ENCODE results near the gene GFOD2.
"Not testable (repeated sequence)": the region's sequence is repeated elsewhere in the genome, so short reads cannot be mapped to it uniquely, and the experiment has no call there.

Gene GFOD2

GRCh38 chr16:67699265-67699664 lies 19.9 kb downstream of the GFOD2 start:
- DNase-seq: no peak

DNA sequence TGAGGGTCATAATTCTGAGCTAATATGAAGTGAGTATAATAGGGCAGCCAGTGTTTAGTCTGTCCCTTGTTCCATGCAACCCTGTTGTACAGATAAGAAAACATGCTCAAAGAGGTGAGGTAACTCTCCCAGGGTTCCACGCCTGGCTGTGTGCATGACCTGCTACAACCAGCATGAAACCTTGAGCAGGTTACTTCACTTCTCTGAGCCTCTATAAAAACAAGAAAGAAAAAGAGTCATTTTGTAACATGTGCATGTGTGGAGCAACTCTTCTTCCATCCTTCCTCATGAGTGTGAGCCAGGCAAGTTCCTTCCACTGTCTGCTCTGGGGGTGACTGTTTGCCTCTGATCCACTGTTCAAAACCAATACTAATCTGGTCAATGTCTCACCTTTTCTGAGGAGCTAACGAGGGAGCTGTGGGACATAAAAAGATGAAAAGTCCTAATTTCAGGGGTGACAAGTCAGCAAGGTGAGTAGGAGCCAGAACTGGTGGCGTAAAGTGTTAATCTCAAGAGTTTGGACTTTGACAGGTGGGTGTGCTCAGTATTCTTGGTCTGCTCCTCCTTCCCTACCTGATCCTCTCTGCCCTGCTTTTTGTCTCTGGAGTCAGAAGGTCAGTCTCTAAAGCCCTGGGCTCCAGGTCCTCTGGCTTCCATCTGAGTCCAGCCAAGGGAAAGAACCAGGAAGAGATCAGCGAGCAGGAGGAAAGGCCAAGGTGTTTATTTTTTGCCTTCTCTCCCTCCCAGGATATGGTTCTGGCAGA lies 21.5 kb downstream of the GFOD2 start:
- no peak for DNase-seq

DNA sequence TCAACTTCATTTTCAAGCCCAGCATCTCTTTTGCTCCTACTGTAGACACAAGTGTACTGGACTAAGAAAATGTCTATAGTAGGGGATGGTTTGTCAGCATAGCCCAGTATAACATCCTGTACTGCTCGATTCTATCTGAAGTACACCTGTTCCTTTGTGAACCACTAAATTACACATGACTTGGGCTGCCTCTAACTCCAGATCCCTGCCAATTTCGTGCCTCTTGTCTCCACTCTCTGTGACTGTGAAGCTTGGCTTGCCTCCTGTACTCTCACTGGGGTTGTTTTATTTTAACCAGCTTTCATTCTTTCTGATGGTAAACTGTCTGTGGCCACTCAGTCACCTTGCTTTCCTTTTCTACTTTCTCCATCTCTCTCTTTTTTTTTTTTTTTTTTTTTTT lies 24.5 kb downstream of the GFOD2 start:
- DNase-seq: no peak

DNA sequence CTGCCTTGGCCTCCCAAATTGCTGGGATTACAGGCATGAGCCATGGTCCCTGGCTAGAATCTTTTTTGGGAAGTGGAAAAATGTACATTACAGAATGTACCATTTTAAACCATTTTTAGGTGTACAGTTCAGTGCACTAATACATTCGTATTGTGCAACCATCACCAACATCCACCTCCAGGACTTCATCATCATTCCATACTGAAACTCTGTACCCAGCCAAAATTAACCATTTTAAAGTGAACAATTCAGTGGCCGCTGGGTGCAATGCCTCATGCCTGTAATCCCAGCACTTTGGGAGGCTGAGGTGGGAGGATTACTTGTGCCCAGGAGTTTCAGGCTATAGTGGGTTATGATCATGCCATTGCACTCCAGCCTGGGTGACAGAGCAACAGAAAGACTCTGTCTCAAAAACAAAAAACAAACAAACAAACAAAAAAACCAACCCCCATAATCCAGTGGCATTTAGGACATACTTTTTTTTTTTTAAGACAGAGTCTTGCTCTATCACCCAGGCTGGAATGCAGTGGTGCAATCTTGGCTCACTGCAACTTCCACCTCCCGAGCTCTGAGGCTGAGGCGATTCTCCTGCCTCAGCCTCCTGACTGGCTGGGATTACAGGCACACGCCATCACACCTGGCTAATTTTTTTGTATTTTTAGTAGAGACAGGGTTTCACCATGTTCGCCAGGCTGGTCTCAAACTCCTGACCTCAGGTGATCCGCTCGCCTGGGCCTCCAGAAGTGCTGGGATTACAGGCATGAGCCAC lies 25.4 kb downstream of the GFOD2 start:
- not testable (repeated sequence) for DNase-seq

DNA sequence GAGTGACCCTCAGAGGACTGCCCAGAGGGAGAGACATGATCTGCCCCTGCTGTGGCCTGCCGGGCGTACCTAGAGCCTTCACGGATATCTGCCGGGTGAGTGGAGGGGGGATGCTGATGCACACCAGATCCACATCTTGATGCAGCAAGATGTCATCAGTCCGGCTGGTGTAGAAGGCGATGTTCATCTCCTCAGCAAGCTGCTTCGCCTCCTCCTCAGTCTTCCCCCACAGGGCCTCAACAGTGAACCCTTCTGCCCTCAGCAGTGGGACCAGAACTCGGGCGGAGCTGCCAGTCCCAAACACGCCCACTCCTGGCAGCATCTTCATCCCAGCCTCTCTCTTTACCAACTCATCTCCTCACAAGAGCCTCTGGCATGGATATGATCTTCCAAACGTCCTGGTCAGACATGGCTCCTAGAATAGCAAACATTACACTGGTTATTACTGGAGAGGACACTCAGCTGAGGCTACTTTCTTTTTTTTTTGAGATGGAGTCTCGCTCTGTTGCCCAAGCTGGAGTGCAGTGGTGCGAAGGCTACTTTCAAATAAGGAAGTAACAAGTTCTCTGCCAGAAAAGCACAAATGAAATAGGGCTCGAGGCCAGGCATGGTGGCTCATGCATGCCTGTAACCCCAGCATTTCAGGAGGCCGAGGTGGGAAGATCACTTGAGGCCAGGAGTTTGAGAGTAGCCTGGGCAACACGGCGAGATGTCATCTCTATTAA lies 33.6 kb downstream of the GFOD2 start:
- no peak for DNase-seq

DNA sequence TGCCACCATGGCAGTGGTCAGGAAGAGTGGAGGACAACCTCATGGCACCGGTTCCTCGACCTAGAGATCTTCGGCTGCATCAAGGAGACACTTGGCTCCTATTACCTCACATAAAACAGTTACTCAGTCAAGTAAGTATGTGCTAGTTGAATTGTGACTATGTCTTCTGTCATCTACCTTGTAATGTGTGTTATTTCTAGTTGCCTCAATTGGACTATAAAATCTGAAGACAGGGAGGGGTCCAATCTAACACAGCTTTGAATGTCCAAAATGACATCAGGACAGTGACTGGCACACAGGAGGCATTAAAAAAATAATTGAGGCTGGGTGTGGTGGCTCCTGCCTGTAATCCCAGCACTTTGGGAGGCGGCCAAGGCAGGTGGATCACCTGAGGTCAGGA lies 35.3 kb downstream of the GFOD2 start:
- no peak for DNase-seq

DNA sequence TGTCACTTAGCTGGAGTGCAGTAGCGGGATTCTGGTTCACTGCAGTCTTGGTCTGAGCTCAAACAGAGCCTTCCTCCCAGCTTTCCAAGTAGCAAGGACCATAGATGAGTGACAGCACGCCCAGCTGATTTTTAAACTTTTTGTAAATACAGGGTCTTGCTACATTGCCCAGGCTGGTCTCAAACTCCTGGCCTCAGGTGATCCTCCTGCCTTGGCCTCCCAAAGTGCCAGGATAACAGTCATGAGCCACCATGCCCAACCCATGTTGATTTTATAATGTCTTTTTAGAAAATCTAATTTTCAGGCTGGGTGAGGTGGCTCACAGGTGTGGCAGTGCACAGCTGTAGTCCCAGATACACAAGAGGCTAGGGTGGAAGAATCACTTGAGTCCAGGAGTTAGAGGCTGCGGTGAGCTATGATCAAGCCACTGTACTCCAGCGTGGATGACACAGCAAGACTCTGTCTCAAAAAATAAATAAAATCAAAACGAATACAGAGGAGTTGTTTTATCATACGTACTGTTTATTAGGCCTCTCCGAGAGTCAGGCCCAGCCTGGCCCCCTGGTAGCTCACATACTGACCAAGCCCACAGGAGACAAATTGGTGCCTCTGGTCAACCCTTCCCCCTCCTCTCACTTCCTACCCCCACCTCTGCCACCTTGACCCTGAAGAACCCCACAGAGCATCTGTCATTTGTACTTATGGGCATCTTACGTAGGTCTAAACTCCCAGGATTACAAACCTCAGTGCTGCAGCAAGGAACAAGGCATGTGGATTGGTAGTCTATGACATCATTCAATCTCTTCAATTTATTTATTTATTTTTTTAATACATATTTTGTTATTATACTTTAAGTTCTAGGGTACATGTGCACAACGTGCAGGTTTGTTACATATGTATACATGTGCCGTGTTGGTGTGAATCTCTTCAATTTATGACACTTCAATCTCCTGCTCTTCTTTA lies 38.9 kb downstream of the GFOD2 start:
- DNase-seq: no peak

- DNase-seq: no peak
Measured at GRCh38 chr16:67678354-67679023, 40.6 kb downstream of the GFOD2 start.

DNA sequence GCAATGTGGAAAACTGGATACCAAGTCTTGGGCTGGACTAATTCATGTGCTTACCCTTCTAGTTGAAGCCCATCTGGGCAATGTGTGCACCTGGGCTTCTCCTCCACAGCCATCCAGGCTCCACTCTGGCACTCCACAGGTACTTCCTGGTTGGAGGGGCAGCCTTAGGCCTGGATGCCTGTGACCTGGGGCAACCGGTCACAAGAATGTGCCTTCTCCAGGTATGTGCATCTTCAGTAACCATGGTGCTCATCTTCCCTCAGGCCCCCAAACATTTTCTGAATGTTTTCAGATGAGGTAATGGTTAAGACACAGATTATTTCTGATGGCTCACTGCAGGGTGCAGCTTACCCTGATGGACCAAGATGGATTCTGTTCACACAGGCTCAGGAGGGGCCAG lies 41.4 kb downstream of the GFOD2 start:
- DNase-seq: no peak

DNA sequence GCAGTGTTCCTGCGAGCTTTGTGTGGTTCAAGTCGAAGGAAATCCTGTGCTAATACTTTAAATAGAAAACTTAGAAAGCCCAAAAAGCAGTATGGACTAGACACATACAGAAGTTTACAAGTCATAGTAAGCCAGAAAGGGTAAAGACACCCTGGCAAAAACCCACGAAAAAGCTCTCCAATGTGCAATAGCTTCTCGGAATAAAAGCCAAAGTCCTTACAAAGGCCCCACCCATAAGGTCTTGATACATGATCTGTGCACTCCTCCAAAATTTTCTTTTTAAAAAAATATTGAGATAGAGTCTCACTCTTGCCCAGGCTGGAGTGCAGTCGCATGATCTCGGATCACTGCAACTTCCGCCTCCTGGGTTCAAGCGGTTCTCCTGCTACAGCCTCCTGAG lies 42.2 kb downstream of the GFOD2 start:
- no peak for DNase-seq

DNA sequence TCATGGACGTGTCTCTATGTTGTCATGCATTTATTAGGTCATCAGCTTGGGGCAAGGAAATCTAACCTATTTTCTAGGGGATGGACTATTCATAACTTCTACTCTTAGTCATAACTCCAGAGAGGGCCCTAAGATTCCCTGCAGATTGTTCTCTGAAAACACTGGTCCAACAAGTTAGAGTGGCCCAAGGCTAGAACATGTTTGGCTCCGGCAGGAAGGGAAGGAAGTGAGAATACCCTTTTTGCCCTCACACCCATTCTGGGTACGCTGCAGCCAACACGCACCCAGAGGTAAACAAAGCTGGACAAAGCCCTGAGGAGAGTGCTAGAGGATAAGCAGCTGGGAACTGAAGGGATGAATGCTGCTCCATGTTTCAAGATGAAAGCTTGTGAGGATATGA lies 42.6 kb downstream of the GFOD2 start:
- DNase-seq: no peak

DNA sequence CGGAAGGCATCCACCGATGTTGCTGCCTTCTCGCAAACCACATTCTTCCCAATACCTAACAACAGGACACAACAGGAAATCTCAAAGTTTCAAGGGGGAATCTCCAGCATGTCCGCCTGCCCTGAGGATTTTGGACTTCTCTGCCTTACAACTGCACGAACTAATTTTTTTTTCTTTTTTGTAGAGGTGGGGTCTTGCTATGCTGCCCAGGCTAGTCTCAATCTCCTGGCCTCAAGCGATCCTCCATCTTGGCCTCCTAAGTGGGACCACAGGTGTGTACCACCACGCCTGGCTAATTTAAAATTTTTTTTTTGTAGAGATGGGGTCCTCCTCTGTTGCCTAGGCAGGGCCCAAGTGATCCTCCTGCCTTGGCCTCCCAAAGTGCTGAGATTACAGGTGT lies 43.1 kb downstream of the GFOD2 start:
- no peak for DNase-seq

- no peak for DNase-seq
Measured at GRCh38 chr16:67675579-67675935, 43.6 kb downstream of the GFOD2 start.

GRCh38 chr16:67674851-67675578 lies 44.1 kb downstream of the GFOD2 start:
- DNase-seq: no peak

DNA sequence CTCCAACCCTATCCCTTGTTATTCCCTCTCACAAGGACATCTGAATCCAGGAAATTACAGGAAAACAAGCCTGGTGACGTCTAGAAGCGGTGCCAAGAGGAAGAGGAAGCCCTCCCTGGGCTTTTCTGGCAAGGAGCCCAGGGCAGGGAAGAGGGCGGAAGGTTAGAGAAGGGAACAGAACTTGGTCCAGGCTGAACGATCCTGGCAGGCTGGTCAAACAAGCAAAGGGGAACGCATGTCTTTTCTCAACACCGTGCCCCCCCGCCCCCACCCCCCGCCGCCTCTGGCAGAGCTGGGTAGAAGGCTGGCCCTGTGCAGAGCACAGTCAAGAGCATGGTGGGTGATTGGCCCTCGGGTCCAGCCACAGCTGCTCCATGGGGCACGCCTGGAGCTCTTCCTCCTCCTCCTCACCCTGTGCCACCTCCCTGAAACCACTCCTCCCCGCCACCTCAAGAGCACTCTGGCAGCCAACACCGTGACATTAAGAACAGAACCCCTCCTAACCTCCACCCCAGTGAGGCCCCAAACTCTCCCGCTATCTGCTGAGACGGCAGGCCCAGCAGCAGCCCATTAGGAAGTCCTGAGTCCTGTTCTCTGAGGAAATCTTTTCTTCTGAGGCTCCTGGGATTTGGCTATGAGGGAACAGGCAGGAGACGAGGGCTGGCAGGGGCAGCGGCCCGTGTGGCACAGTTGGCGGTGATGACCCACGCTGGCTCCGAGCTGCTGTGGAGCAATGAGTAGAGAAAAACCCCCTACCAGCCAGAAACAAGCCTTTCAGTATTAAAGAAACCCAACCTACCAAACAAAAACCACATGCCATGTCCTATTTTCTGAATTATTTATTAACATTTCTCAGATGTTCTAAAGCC lies 45.2 kb downstream of the GFOD2 start:
- DNase-seq: no peak

- DNase-seq: no peak
Measured at GRCh38 chr16:67672739-67673662, 46.1 kb downstream of the GFOD2 start.

GRCh38 chr16:67672306-67672705 lies 46.8 kb downstream of the GFOD2 start:
- DNase-seq: no peak

GRCh38 chr16:67669499-67670101 lies 49.5 kb downstream of the GFOD2 start:
- no peak for DNase-seq

Measured in NCI-H1105 (cell line).